Dermis blood vessel endothelial cell (primary cell): Measurements from ENCODE around the gene ANKRD40. TPM values are rescaled to one million over a fixed set of nuclear protein-coding genes. Genes with fewer than 3 reads are reported as not detected.

Source experiments
- DNase-seq: peaks from one replicate; pipeline ENCODE4 v3.0.0; 2010
- total RNA-seq: library from RNA; depleted of rRNA; stranded (reverse); fragments of >200 nt; gene quantifications from 2 replicates; pipeline ENCODE4 v1.2.3, GENCODE V29; 2014

Gene ANKRD40
- total RNA-seq, 1 donor from 2014 or later: 35.4 TPM

DNA sequence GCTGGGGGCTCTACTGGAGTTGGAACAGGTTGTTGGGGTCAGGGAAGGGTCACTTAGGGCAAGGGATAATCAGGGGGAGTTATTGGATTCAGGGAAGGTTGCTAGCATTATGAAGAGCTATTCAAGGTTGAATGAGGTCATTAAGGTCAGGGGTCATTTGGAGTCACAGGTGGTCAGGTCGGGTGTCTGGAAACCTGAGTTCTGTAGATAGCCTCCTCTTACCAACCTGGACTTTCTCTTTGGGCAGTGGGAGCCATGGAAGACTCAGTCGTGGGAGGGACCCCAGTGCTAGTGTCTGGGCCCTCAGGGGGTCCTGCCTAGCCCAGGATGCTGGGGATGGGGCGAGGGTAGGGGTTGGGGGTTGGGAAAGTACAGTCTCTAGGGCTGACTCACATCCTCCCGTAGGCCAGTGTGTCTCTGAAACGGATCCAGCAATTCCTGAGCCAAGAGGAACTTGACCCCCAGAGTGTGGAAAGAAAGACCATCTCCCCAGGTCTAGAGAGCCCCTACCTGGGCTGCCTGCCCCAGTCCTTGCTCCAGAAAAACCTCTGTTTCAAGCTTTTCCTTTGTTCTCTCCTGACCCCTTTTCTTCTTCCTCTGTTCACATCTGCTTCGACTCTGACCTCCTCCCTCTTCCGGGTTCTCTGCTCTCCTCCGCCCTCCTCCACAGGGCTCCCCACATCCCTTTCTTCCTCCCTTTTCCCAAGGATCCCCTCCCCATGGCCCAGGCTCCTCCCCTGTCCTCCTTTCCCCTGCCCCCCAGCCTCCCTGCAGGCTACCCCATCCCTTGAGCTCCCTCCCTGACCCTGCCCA lies 39.5 kb downstream of the ANKRD40 start:
- DNase-seq: peak; percentile 62

DNA sequence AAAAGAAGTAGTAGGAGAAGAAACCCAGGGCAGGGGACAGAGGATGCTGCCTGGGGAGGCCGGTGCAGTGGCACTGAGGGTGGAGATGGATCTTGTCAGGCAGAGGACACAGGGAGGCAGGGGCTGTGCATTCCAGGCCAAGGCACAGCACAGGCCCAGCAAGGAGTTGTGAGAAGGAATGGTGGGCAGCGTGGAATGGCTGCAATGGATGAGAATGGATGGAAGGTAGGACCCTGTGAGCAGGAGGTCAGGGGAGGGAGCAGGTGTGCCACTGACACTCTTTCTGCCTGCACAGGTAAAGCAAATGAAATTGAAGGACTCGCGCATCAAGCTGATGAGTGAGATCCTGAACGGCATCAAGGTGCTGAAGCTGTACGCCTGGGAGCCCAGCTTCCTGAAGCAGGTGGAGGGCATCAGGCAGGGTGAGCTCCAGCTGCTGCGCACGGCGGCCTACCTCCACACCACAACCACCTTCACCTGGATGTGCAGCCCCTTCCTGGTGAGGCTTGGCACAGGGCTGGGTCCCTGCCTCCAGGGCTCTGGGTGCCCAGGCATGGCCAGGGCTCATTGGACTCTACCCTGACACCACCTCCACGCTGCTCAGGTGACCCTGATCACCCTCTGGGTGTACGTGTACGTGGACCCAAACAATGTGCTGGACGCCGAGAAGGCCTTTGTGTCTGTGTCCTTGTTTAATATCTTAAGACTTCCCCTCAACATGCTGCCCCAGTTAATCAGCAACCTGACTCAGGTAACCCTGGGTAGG lies 40.3 kb downstream of the ANKRD40 start:
- no peak for DNase-seq

- DNase-seq: no peak
Measured at GRCh38 chr17:50666316-50666715, 41.4 kb downstream of the ANKRD40 start.

DNA sequence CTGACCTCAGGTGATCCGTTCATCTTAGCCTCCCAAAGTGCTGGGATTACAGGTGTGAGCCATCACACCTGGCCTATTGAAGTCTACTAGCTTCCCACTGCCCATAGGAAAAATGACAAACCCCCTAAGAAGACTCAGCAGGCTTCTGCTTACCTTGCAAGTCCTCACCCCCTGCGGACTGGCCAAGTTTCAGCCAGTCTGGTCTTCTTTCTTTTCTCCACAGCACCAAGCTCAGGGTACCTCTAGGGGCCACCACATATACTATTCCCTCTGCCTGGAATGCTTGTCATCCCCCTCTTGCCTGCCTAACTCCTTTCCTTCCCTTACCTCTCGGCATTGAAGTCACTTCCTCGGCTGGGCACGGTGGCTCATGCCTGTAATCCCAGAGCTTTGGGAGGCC lies 41.9 kb downstream of the ANKRD40 start:
- no peak for DNase-seq

DNA sequence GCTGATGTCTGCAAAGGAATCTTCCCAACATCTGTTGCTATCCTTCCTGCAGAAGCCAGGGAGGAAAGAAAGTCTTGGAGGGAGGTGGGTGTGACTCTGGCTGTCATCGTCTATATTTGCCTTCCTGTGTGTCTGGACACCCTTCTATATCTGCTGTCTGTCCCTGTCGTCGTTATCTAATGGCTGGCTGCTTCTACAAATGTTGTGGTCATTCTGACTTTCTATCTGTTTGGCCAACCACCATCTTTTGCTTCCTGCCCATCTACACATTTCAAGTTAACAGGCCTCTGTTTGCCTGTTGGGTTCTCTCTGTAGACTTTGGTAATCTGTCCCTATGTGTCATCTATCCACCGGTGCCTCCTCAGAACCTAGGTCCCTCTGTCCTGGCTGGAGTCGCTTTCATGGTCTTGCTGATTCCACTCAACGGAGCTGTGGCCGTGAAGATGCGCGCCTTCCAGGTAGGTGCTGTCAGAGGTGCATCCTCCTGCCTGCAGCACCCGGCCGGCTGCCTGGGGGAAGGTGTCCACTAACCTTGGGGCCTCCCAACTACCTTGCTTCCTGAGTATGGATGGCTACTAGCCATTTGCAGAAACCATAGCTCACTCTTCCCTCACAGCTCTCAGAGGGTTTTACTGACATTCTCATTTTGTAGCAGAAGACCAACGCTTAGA lies 42.8 kb downstream of the ANKRD40 start:
- no peak for DNase-seq

GRCh38 chr17:50663812-50664374 lies 43.8 kb downstream of the ANKRD40 start:
- DNase-seq: no peak

DNA sequence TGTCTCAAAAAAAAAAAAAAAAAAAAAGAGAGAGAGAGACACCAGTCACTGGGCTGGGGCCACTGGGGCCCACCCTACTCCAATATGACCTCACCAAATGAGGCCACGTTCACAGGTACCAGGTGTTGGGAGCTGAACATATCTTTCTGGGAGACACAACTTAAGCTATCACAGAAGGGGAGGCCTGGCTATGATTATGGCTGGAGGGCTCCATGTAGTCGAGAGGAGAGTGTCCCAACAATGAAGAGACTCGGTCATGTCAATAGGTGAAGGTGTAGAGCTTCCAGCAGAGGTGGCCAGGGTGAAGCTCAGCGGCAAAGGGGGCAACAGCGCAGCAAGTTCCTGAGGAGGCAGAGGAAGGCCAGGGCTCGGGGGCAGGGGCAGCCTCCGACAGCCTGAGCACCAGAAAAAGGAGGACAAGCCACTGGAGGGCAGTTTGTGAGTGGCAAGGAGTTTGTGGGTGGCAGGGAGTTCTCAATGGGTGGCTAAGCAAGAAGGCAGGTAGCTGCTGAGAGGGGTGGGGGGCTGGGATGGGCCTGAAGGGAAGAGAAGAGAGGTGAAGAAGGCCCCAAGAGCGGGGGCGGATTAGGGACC lies 45.0 kb downstream of the ANKRD40 start:
- DNase-seq: no peak

DNA sequence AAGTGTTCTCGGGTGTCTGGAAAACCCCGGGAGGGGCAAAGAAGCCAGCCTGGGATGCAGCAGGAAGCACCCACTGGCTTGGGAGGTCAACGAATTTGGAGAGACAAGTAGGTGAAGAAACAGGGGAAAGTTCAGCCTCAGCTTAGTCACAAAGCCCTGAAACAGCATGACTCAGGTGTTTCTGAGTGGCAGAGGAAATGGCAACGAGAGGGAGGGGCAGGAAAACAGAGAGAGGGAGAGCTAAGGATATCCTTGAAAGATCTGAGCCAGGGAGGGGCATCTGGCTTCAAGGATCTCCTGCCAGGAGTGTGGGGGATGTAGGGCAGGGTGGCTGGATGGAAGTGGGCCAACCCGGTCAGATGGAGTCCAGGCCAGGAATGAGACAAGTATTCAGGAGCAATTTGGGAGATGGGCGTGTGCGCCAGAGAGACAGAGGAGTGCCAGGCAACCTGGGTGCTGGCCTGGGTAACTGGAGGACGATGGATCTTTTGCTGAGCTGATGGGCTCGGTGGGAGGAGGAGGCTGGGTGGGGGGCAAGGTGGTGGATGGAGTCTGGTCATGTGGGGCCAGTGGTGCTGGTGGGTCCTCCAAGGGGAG lies 45.8 kb downstream of the ANKRD40 start:
- peak; percentile 81 for DNase-seq

DNA sequence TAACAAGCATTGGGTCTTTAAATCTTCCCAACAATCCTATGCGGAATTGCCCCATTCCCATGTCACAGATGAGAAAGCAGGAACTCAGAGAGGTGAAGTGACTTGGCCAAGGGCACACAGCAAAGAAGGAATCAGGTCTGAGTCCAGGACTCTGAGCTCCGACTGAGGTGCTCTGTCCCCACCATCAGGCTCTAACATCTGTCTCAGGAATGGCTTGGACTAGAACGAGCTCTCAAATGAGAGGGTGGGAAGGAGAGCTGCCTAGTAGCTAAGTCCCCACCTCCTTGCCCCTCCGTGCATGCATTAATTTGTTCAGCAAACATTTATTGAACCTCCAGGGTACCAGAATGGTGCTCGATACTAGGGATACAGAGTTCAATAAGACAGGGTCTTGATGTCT lies 46.4 kb downstream of the ANKRD40 start:
- peak; percentile 28 for DNase-seq

GRCh38 chr17:50660887-50661345 lies 46.8 kb downstream of the ANKRD40 start:
- DNase-seq: peak; percentile 21

DNA sequence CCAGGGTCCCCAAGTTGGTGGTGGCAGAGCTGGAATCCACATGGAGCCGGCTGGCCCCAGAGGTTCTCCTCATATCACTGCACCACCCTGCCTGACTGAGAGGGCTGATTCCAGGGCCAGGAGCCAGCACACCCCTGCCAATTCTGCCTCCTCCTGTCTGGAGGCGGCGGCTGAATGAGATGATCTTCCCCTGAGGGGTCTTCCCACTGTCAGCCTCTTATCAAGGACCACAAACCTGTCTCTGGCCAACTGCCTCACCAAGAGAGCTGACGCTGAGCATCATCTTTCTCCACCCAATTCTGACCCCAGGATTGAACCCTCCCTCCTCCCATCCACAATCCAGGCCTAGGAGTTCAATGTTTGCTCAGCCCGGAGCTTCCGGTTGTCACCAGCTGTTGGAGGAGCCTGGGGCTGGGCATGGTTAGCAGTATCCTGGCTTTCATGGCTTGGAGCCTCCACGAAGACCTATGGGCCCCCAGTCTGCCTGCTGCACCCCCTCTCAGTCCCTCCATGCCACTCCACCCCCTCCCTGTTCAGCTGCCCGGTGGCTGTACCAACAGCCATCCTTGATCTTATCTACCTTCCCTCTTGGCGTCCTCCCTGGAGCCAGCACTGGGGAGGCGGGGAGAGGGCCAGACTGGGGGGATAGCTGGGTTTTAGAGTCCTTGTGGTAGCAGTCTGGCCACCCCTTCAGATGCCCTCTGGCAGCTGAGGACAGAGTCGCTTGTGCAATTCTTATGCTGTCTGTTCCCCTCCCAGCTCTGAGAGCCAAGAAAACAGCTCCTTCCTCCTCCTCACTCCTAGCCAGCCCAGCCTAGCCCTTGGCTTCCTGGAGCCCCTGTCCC lies 47.5 kb downstream of the ANKRD40 start:
- peak; percentile 36 for DNase-seq

DNA sequence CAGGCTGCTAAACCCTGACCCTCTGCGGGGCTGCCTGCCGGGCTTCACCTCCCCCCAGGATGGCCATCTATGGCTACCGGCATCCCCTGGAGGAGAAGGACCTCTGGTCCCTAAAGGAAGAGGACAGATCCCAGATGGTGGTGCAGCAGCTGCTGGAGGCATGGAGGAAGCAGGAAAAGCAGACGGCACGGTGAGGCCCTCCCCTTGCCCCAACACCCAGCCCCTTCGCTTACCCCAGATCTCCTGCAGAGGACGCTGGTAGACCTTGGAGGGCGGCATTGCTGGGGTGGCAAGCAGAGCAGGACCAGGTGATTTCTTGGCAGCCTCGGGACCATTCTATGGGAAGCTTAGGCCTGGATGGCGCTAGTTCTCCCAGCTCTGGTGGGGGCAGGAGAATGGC lies 48.5 kb downstream of the ANKRD40 start:
- DNase-seq: no peak

GRCh38 chr17:50658616-50659015 lies 49.1 kb downstream of the ANKRD40 start:
- no peak for DNase-seq

DNA sequence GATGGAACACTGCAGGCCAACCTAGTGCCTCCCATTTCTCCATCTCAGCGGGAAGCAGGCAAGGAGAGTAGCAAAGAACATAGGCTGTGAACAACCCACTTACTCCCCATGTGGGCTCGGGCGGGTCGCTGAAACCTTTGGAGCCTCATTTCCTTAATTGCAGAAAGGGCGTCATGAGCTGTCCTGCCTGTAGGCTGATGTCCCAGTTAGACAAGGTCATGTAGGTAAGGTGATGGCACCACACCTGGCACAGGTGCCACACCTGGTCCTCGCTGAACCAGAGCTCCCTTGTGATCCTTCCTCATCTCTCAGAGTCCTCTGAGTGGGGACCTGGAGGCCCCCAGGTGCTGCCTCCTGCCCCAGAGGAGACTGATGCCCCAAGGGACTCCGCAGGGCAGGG lies 50.1 kb downstream of the ANKRD40 start:
- no peak for DNase-seq

DNA sequence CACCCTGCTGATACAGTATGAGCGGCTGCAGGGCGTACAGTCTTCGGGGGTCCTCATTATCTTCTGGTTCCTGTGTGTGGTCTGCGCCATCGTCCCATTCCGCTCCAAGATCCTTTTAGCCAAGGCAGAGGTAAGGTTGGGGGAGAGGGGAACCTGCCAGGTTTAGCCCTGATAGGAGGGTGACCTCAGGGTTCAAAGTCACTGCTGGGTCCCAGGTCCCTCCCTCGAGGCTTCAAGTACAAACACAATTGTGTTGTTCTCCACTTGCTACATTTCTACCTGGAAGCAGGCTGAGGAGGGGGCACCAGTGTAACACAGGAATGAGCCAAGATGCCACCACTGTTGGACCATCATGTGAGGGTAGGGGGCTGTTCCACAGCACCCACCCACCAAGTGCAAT lies 50.7 kb downstream of the ANKRD40 start:
- no peak for DNase-seq

DNA sequence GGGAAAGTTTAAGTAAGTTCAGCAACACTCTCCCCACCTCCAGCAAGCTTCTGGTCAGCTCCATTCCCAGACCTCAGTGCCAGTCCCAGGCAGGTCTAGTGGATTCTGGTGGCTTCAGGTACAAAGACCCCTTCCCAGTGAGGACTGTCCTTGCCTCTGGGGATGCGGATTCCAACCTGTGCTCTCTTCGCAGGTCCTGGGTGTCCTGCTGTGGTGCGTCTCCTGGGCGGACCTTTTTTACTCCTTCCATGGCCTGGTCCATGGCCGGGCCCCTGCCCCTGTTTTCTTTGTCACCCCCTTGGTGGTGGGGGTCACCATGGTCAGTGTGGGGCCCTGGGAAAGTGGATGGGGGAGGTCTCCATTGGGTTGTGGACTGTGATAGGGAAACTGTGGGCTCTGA lies 51.2 kb downstream of the ANKRD40 start:
- DNase-seq: no peak

DNA sequence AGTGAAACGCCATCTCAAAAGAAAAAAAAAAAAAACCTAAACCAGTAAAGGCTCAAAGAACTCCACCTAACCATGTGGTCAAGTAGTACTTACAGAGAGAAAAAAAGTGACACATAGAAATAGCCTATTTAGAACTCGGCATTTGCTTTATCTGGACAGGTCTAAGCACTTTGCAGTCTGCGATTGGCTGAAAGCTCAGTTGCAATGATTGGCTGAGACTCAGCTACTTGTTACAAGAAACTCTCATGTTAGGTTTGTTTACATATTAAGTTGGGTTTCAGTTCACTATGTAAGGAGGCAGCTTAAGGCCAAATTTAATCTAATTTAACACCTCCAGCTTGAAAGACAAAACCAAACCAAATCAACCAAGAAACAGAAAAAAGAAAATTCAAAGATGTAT lies 54.0 kb downstream of the ANKRD40 start:
- DNase-seq: no peak

GRCh38 chr17:50651661-50652060 lies 56.1 kb downstream of the ANKRD40 start:
- no peak for DNase-seq

- peak; percentile 44 for DNase-seq
Measured at GRCh38 chr17:50649042-50649908, 58.4 kb downstream of the ANKRD40 start.

GRCh38 chr17:50647187-50647586 lies 60.5 kb downstream of the ANKRD40 start:
- DNase-seq: no peak
